GM19240 (cell line): ENCODE data around the gene NME3.
"Not testable (repeated sequence)": the region's sequence is repeated elsewhere in the genome, so short reads cannot be mapped to it uniquely, and the experiment has no call there.

Experiments used
- DNase-seq: peaks from one replicate; pipeline ENCODE4 v3.0.0; 2011; ENCODE audit warnings: low spot score; ENCODE audit not compliant: insufficient read length

NME3 gene

GRCh38 chr16:1751946-1752345 is 19.4 kb downstream of the NME3 start:
- no peak for DNase-seq

GRCh38 chr16:1749152-1750117 is 21.9 kb downstream of the NME3 start:
- DNase-seq, result no peak

GRCh38 chr16:1747934-1748333 is 23.4 kb downstream of the NME3 start:
- no peak for DNase-seq

- DNase-seq, result no peak
Observed at GRCh38 chr16:1746693-1747195, 24.6 kb downstream of the NME3 start.

GRCh38 chr16:1745900-1746692 is 25.2 kb downstream of the NME3 start:
- DNase-seq, result no peak

GRCh38 chr16:1745181-1745899 is 26.0 kb downstream of the NME3 start:
- no peak for DNase-seq

GRCh38 chr16:1744338-1744840 is 27.0 kb downstream of the NME3 start:
- DNase-seq, result no peak

- DNase-seq, result no peak
Observed at GRCh38 chr16:1743376-1744337, 27.7 kb downstream of the NME3 start.

- no peak for DNase-seq
Observed at GRCh38 chr16:1741553-1742165, 29.7 kb downstream of the NME3 start.

GRCh38 chr16:1740781-1741490 is 30.4 kb downstream of the NME3 start:
- DNase-seq, result no peak

- no peak for DNase-seq
Observed at GRCh38 chr16:1740234-1740633, 31.1 kb downstream of the NME3 start.

GRCh38 chr16:1734816-1735215 is 36.5 kb downstream of the NME3 start:
- no peak for DNase-seq

GRCh38 chr16:1734123-1734522 is 37.2 kb downstream of the NME3 start:
- no peak for DNase-seq

GRCh38 chr16:1732551-1732987 is 38.8 kb downstream of the NME3 start:
- not testable (repeated sequence) for DNase-seq

GRCh38 chr16:1732071-1732470 is 39.3 kb downstream of the NME3 start:
- no peak for DNase-seq

GRCh38 chr16:1731603-1732002 is 39.7 kb downstream of the NME3 start:
- no peak for DNase-seq

GRCh38 chr16:1731073-1731472 is 40.3 kb downstream of the NME3 start:
- DNase-seq, result no peak

- DNase-seq, result no peak
Observed at GRCh38 chr16:1729445-1729844, 41.9 kb downstream of the NME3 start.

- no peak for DNase-seq
Observed at GRCh38 chr16:1729026-1729425, 42.3 kb downstream of the NME3 start.
